Testis (tissue), 3 donors: ENCODE results near the gene CLIC3. TPM values are rescaled to one million over a fixed set of nuclear protein-coding genes. Genes with fewer than 3 reads are reported as not detected.
"Not testable (repeated sequence)": the region's sequence is repeated elsewhere in the genome, so short reads cannot be mapped to it uniquely, and the experiment has no call there.

Experiments used
- DNase-seq: peaks from one replicate; pipeline ENCODE4 v3.0.0-alpha.2; 2019
- H3K27ac ChIP-seq, 2 donors: fragments of 200-600 bp; sonication (generic); one replicate each; pipeline ENCODE4 v1.5.1; 2019
- H3K27me3 ChIP-seq: fragments of 200-600 bp; sonication (generic); one replicate; pipeline ENCODE4 v1.5.1; 2019
- H3K36me3 ChIP-seq: fragments of 200-600 bp; sonication (generic); one replicate; pipeline ENCODE4 v1.5.1; 2017; ENCODE audit warnings: low read depth; ENCODE audit errors: missing control alignments
- H3K4me1 ChIP-seq: fragments of 200-600 bp; sonication (generic); one replicate; pipeline ENCODE4 v1.5.1; 2019
- H3K4me3 ChIP-seq, 2 donors: fragments of 200-600 bp; sonication (generic); one replicate each; pipeline ENCODE4 v1.5.1; 2017 to 2019
- H3K9me3 ChIP-seq: fragments of 200-600 bp; sonication (generic); one replicate; pipeline ENCODE4 v1.5.1; 2017
- POLR2A ChIP-seq: fragments of 450-650 bp; IDR thresholded peaks from one replicate; pipeline ENCODE4 v1.6.1; 2017; ENCODE audit warnings: antibody characterized with exemption, mild to moderate bottlenecking, moderate library complexity
- WGBS, 2 donors: methylation state at CpG; one replicate each; pipeline ENCODE4 v1.1.5; 2018; 5-methylcytosine and 5-hydroxymethylcytosine counted together
- intact Hi-C: fragments of 100-400 bp; cut with DNase I; formaldehyde crosslinking; loops from one replicate; pipeline ENCODE4 v1.15.1; 2023; ENCODE audit warnings: low total_unique reads
- polyA plus RNA-seq: library from polyadenylated mRNA; stranded (reverse); fragments of 350-450 nt; fragmentation: Illumina TruSeq; extraction: RNeasy Lipid Tissue Mini Kit (QIAGEN cat#74804); gene quantifications from one replicate; pipeline ENCODE4 v1.2.3, GENCODE V29; 2014; ENCODE audit warnings: low read depth, low replicate concordance; ENCODE audit not compliant: insufficient read depth
- total RNA-seq, 2 donors: library from RNA; depleted of rRNA; stranded (reverse); fragments of >200 nt; gene quantifications; one replicate each; pipeline ENCODE4 v1.2.3, GENCODE V29; 2016
- TF ChIP-seq, protein P1 (sequence below), 3 experiments: fragments of 450-650 bp in 2 of 3; fragments of 200-600 bp in 1 of 3; sonication (generic) in 1 of 3; IDR thresholded peaks; one replicate each; pipeline ENCODE4 v1.5.1; 2016 to 2019; ENCODE audit warnings: antibody characterized with exemption in 3 of 3, mild to moderate bottlenecking in 2 of 3, moderate library complexity in 1 of 3

CLIC3 gene
- total and polyA plus RNA-seq, 3 donors from 2014 or later: 1.8 to 2.8 (median 1.9) TPM

GRCh38 chr9:137007108-137007815 is 10.9 kb upstream of the CLIC3 start:
- H3K36me3 ChIP-seq: no peaks in the 10 kb centered on the region
- H3K4me1 ChIP-seq: peaks cover 22% of the 10 kb centered on the region
- 61 to 65% methylated on average over 26 to 30 of the region's 30 CpGs for WGBS, 2 donors
- H3K4me3 ChIP-seq: no peak overlapping the region
- DNase-seq: peak; percentile 68
- no peak overlapping the region for H3K27ac ChIP-seq
- no peaks in the 10 kb centered on the region for H3K27me3 ChIP-seq
- no peaks in the 10 kb centered on the region for H3K9me3 ChIP-seq
- intact Hi-C loops: no loop called here
- TF ChIP-seq, protein P1, sequence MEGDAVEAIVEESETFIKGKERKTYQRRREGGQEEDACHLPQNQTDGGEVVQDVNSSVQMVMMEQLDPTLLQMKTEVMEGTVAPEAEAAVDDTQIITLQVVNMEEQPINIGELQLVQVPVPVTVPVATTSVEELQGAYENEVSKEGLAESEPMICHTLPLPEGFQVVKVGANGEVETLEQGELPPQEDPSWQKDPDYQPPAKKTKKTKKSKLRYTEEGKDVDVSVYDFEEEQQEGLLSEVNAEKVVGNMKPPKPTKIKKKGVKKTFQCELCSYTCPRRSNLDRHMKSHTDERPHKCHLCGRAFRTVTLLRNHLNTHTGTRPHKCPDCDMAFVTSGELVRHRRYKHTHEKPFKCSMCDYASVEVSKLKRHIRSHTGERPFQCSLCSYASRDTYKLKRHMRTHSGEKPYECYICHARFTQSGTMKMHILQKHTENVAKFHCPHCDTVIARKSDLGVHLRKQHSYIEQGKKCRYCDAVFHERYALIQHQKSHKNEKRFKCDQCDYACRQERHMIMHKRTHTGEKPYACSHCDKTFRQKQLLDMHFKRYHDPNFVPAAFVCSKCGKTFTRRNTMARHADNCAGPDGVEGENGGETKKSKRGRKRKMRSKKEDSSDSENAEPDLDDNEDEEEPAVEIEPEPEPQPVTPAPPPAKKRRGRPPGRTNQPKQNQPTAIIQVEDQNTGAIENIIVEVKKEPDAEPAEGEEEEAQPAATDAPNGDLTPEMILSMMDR (IDR thresholded peaks at IDR 0.05): no peak

GRCh38 chr9:137006116-137007003 is 10.0 kb upstream of the CLIC3 start:
- 49 to 76% methylated on average over 22 to 24 of the region's 24 CpGs for WGBS, 2 donors
- Histone ChIP-seq H3K4me1 (peaks cover 22% of the 10 kb centered on the region), H3K9me3 (no peaks in the 10 kb centered on the region), H3K27me3 (no peaks in the 10 kb centered on the region), H3K27ac (peak overlapping the region in 1 of 2 donors; percentile 14), H3K36me3 (no peaks in the 10 kb centered on the region), H3K4me3 (no peak overlapping the region)
- no peak for TF ChIP-seq POLR2A
- TF ChIP-seq, protein P1 (IDR thresholded peaks at IDR 0.05): no peak
- intact Hi-C loops: no loop called here
- DNase-seq: no peak

- TF ChIP-seq, protein P1 (IDR thresholded peaks at IDR 0.05): peak in 2 of 3 experiments; percentile 34 to 53
- 56 to 64% methylated on average over 17 of the region's 17 CpGs for WGBS, 2 donors
- peaks cover 22% of the 10 kb centered on the region for H3K4me1 ChIP-seq
- H3K27ac ChIP-seq, H3K9me3 ChIP-seq, H3K27me3 ChIP-seq, intact Hi-C loops, H3K4me3 ChIP-seq, DNase-seq, H3K36me3 ChIP-seq: not testable (repeated sequence)
Measured at GRCh38 chr9:137004285-137004684, 7.9 kb upstream of the CLIC3 start.

- 85 to 94% methylated on average over 9 to 10 of the region's 10 CpGs for WGBS, 2 donors
- intact Hi-C loops: no loop called here
- Histone ChIP-seq H3K9me3 (no peaks in the 10 kb centered on the region), H3K36me3 (no peaks in the 10 kb centered on the region), H3K27ac (no peak overlapping the region), H3K4me1 (peaks cover 18% of the 10 kb centered on the region), H3K27me3 (no peaks in the 10 kb centered on the region), H3K4me3 (no peak overlapping the region)
- no peak for DNase-seq
- TF ChIP-seq, protein P1 (IDR thresholded peaks at IDR 0.05): no peak
- no peak for TF ChIP-seq POLR2A
Measured at GRCh38 chr9:137002646-137003041, 6.3 kb upstream of the CLIC3 start.
